ENCODE data around the gene CAMK1D. TPM values are rescaled to one million over a fixed set of nuclear protein-coding genes. Genes with fewer than 3 reads are reported as not detected.
A peak's percentile ranks its signal among the peaks of the same experiment; 100 is the strongest.

CAMK1D gene
- total RNA-seq, 3 donors from 2014 or later, result 20.6 to 48.5 (median 32.8) TPM

DNA sequence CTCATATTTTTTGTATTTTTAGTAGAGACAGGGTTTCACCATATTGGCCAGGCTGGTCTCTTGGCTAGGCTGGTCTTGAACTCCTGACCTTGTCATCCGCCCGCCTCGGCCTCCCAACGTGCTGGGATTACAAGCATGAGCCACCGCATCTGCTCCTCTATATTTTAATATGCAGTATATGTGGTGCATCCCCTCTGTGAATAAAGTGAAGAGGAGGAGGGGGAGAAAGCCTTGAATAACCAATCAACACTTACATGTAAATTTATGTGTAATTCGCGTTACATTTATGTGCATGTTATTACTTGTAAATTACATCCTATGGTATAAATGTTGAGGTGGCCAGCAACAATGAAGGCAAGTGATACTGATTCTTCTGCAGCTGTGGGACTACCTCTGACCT, 342.2 kb downstream of the CAMK1D start:
- no peak for ATAC-seq
- no peak for DNase-seq
- peaks cover 8% of the 10 kb centered on the region for H3K4me1 ChIP-seq (ENCODE audit: low read depth)
- intact Hi-C loops (cut with DNase I, micrococcal nuclease), result no loop called here
- no peaks in the 10 kb centered on the region for H3K36me3 ChIP-seq (ENCODE audit: low read depth)
- no peak for TF ChIP-seq CTCF (IDR thresholded peaks at IDR 0.05)
- no peaks in the 10 kb centered on the region for H3K9me3 ChIP-seq
- no peak overlapping the region for H3K4me3 ChIP-seq

GRCh38 chr10:12697764-12698163, 348.4 kb downstream of the CAMK1D start:
- ATAC-seq, result no peak
- TF ChIP-seq CTCF (IDR thresholded peaks at IDR 0.05), result no peak
- H3K4me1 ChIP-seq (ENCODE audit: low read depth), result peaks cover 16% of the 10 kb centered on the region
- no peaks in the 10 kb centered on the region for H3K36me3 ChIP-seq (ENCODE audit: low read depth)
- no peak overlapping the region for H3K4me3 ChIP-seq
- H3K9me3 ChIP-seq, result no peaks in the 10 kb centered on the region
- intact Hi-C loops (cut with DNase I, micrococcal nuclease), result no loop called here
- no peak for DNase-seq

DNA sequence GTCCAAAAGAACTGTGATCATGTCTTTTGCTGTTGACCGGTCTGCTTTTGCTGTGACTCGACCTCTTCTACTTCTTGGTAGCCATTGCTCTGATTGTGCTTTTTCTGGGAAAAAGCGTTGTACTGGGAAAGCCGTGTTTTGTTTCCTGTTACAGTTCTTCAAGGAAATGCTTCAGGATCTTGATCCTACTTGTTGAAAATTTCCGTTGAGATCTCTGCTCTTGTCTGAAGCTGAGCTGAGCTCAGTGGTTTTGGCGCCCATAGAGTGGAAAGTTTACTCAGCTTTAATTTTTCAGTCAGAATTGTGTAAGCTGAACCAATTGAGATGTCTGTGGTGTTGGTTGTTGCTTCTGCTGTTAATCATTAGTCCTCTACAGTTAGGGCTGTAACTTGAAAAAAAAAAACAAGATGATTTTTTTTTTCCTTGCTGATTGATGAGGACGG, 349.9 kb downstream of the CAMK1D start:
- ATAC-seq (peak; percentile 83), DNase-seq (peak in 1 of 3 donors; percentile 38)
- H3K36me3 ChIP-seq (ENCODE audit: low read depth), result no peaks in the 10 kb centered on the region
- H3K9me3 ChIP-seq, result no peaks in the 10 kb centered on the region
- intact Hi-C loops (cut with DNase I, micrococcal nuclease), result no loop called here
- H3K4me3 ChIP-seq, result no peak overlapping the region
- TF ChIP-seq CTCF (IDR thresholded peaks at IDR 0.05), result no peak
- H3K4me1 ChIP-seq (ENCODE audit: low read depth), result peaks cover 16% of the 10 kb centered on the region

- TF ChIP-seq CTCF (IDR thresholded peaks at IDR 0.05), result no peak
- no peak for ATAC-seq
- intact Hi-C loops (cut with DNase I, micrococcal nuclease), result no loop called here
- H3K9me3 ChIP-seq, result no peaks in the 10 kb centered on the region
- no peak for DNase-seq
- no peaks in the 10 kb centered on the region for H3K36me3 ChIP-seq (ENCODE audit: low read depth)
- peaks cover 16% of the 10 kb centered on the region for H3K4me1 ChIP-seq (ENCODE audit: low read depth)
- no peak overlapping the region for H3K4me3 ChIP-seq
Observed at GRCh38 chr10:12699781-12700556, 350.6 kb downstream of the CAMK1D start.

DNA sequence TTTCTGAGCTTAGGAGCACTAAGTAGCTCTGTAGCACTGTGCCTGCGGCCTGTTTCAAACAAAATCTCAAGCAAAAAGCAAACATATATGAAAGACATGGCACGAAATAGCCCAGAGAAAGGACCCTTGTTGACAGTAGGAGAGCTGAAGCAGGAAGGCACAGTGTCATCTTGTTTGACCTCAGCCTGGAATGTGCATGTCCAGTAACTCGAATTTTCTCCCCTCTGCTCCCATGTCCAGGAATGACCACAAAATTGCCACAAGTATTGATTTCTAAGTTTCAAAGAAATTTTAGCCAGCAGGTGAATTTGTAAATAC, 351.2 kb downstream of the CAMK1D start:
- DNase-seq (no peak), ATAC-seq (no peak)
- TF ChIP-seq CTCF (IDR thresholded peaks at IDR 0.05), result no peak
- H3K9me3 ChIP-seq, result no peaks in the 10 kb centered on the region
- H3K4me1 ChIP-seq (ENCODE audit: low read depth), result peaks cover 16% of the 10 kb centered on the region
- no peaks in the 10 kb centered on the region for H3K36me3 ChIP-seq (ENCODE audit: low read depth)
- H3K4me3 ChIP-seq, result no peak overlapping the region
- intact Hi-C loops (cut with DNase I, micrococcal nuclease), result no loop called here

All from mucosa of descending colon (tissue), 3 donors.